B cell (primary cell): Measurements from ENCODE around the gene CNTN4. TPM values are rescaled to one million over a fixed set of nuclear protein-coding genes. Genes with fewer than 3 reads are reported as not detected.

Experiments
- ATAC-seq: fragments of 200-7000 bp; cut with Tn5 transposase; one replicate; pipeline ENCODE4 v1.10.0; 2021; ENCODE audit warnings: low read depth, mild to moderate bottlenecking, moderate number of reproducible peaks, moderate library complexity
- CTCF ChIA-PET: fragments of 350-600 bp; sonication (Branson Sonifier 250); formaldehyde crosslinking; loops from one replicate; lab custom pipeline; 2021; ENCODE audit warnings: antibody characterized with exemption, inconsistent platforms; lab: Charles Lee
- POLR2A ChIA-PET: fragments of 350-600 bp; sonication (Branson Sonifier 250); formaldehyde crosslinking; loops from one replicate; lab custom pipeline; 2021; ENCODE audit warnings: antibody characterized with exemption; lab: Charles Lee
- DNase-seq: peaks from one replicate; pipeline ENCODE4 v3.0.0; 2013
- H2AFZ ChIP-seq: 2 replicates; pipeline ENCODE4 v1.6.1; 2012; ENCODE audit warnings: mild to moderate bottlenecking, low read depth, low read length; ENCODE audit not compliant: insufficient read depth, poor library complexity, severe bottlenecking
- H3K27ac ChIP-seq, 2 donors: 1 replicate in 1 of 2; 2 replicates in 1 of 2; pipeline ENCODE4 v1.5.1; 2012 to 2013; ENCODE audit warnings: low read length in 2 of 2, mild to moderate bottlenecking in 2 of 2, moderate library complexity in 1 of 2
- H3K27me3 ChIP-seq, 4 experiments: fragments of 200-600 bp in 1 of 4; sonication (generic) in 1 of 4; replicated peaks in 1 of 4; 1 replicate in 2 of 4; 2 replicates in 2 of 4; pipeline versions ENCODE4 v1.6.1 to v1.7.0; 2013 to 2016; ENCODE audit warnings: low read length in 3 of 4, mild to moderate bottlenecking in 2 of 4, mixed read lengths in 1 of 4, moderate library complexity in 1 of 4; ENCODE audit not compliant: insufficient read depth in 4 of 4, control insufficient read depth in 3 of 4; ENCODE audit errors: control extremely low read depth in 1 of 4
- H3K36me3 ChIP-seq, 2 experiments: replicated peaks in 1 of 2; 1 replicate in 1 of 2; 2 replicates in 1 of 2; pipeline versions ENCODE4 v1.6.1 to v1.7.1; 2013; ENCODE audit warnings: low read length in 1 of 2; ENCODE audit not compliant: insufficient read depth in 2 of 2, control insufficient read depth in 1 of 2; ENCODE audit errors: control extremely low read depth in 1 of 2, extremely low read depth in 1 of 2
- H3K4me1 ChIP-seq, 2 donors: fragments of 200-600 bp in 1 of 2; sonication (generic) in 1 of 2; 1 replicate in 1 of 2; 2 replicates in 1 of 2; pipeline versions ENCODE4 v1.5.1 to v1.6.1; 2013 to 2017; ENCODE audit warnings: low read length in 2 of 2; ENCODE audit not compliant: control insufficient read depth in 2 of 2, insufficient read depth in 2 of 2
- H3K4me2 ChIP-seq: replicated peaks from 2 replicates; pipeline ENCODE3; 2012; ENCODE audit warnings: mild to moderate bottlenecking, low read depth, low read length; ENCODE audit not compliant: poor library complexity, severe bottlenecking
- H3K4me3 ChIP-seq, 5 experiments: fragments of 200-600 bp in 1 of 5; sonication (generic) in 1 of 5; 1 replicate in 3 of 5; 2 replicates in 2 of 5; pipeline versions ENCODE4 v1.5.1 to v1.7.0; 2011 to 2016; ENCODE audit warnings: low read length in 4 of 5, mild to moderate bottlenecking in 4 of 5, low read depth in 2 of 5, control low read depth in 1 of 5, moderate library complexity in 1 of 5; ENCODE audit not compliant: insufficient read depth in 1 of 5; ENCODE audit errors: control extremely low read depth in 1 of 5, extremely low read depth in 1 of 5
- H3K79me2 ChIP-seq: fragments of 200-600 bp; sonication (generic); one replicate; pipeline ENCODE4 v1.6.0; 2016; ENCODE audit warnings: low read length; ENCODE audit not compliant: control insufficient read depth, insufficient read depth
- H3K9ac ChIP-seq: fragments of 200-600 bp; sonication (generic); 2 replicates; pipeline ENCODE4 v1.6.1; 2017; ENCODE audit warnings: mild to moderate bottlenecking, low read length, moderate library complexity
- H3K9me3 ChIP-seq, 3 donors: one replicate each; pipeline versions ENCODE4 v1.6.1 to v1.7.1; 2013; ENCODE audit warnings: low read length in 2 of 3; ENCODE audit not compliant: control insufficient read depth in 2 of 3, insufficient read depth in 1 of 3; ENCODE audit errors: control extremely low read depth in 1 of 3
- H4K20me1 ChIP-seq: 2 replicates; pipeline ENCODE4 v1.6.0; 2012; ENCODE audit warnings: mild to moderate bottlenecking, low read length; ENCODE audit not compliant: insufficient read depth, control insufficient read depth, poor library complexity, severe bottlenecking
- H3K27ac Mint-ChIP-seq: one replicate; pipeline ENCODE4 v1.8.0; 2021; ENCODE audit warnings: mixed read lengths
- H3K27me3 Mint-ChIP-seq: one replicate; pipeline ENCODE4 v1.8.0; 2021; ENCODE audit warnings: mixed read lengths
- H3K4me1 Mint-ChIP-seq: one replicate; pipeline ENCODE4 v1.8.0; 2021; ENCODE audit warnings: mixed read lengths
- H3K4me3 Mint-ChIP-seq: one replicate; pipeline ENCODE4 v1.8.0; 2021; ENCODE audit warnings: mixed read lengths
- H3K9me3 Mint-ChIP-seq: one replicate; pipeline ENCODE4 v1.8.0; 2022; ENCODE audit warnings: mixed read lengths; ENCODE audit not compliant: insufficient read depth
- CTCF ChIP-seq: fragments of 200-600 bp; IDR thresholded peaks from one replicate; pipeline ENCODE4 v1.8.0; 2022; ENCODE audit warnings: antibody characterized with exemption, mild to moderate bottlenecking
- EZH2 ChIP-seq: IDR thresholded peaks from 2 replicates; pipeline ENCODE4 v1.6.1; 2012; ENCODE audit warnings: borderline replicate concordance, low read depth, mild to moderate bottlenecking, moderate library complexity, low read length; ENCODE audit not compliant: insufficient read depth, poor library complexity, severe bottlenecking
- WGBS: methylation state at CpG from one replicate; pipeline ENCODE4 v1.1.5; 2013; ENCODE audit warnings: missing lambda C conversion rate; ENCODE audit not compliant: insufficient coverage; 5-methylcytosine and 5-hydroxymethylcytosine counted together
- intact Hi-C: fragments of 100-400 bp; cut with micrococcal nuclease; formaldehyde crosslinking; loops from one replicate; pipeline ENCODE4 v1.10.0; 2022
- polyA plus RNA-seq: library from polyadenylated mRNA; depleted of rRNA; stranded (reverse); fragments of >200 nt; gene quantifications from 2 replicates; pipeline ENCODE4 v1.2.3, GENCODE V29; 2012
- total RNA-seq, 2 donors: library from RNA; stranded (reverse); fragments of 120-200 nt in 1 of 2; gene quantifications; 1 replicate in 1 of 2; 2 replicates in 1 of 2; pipeline versions ENCODE4 v1.2.3 to v1.2.4, GENCODE V29; 2013 to 2022

The CNTN4 gene
- total and polyA plus RNA-seq, 2 donors (not counting 1 experiment from before 2014, with no cell fraction given): 0.05 TPM; not detected in 1

GRCh38 chr3:3071136-3071535 is 972.5 kb downstream of the CNTN4 start:
- no peaks in the 10 kb centered on the region for H4K20me1 ChIP-seq
- no peaks in the 10 kb centered on the region for H3K36me3 ChIP-seq
- Mint-ChIP-seq H3K27ac (no peak overlapping the region), H3K4me1 (peaks cover 5% of the 10 kb centered on the region), H3K27me3 (peaks cover 5% of the 10 kb centered on the region), H3K9me3 (no peaks in the 10 kb centered on the region), H3K4me3 (no peak overlapping the region)
- H3K4me3 ChIP-seq: no peak overlapping the region
- DNase-seq (no peak), ATAC-seq (no peak)
- no peak overlapping the region for H3K4me2 ChIP-seq
- no peak overlapping the region for H2AFZ ChIP-seq
- no peak for TF ChIP-seq CTCF
- H3K27me3 ChIP-seq: peaks cover 0 to 6% (median 0%) of the 10 kb centered on the region in 4 experiments
- H3K79me2 ChIP-seq: no peaks in the 10 kb centered on the region
- H3K27ac ChIP-seq: no peak overlapping the region
- ChIA-PET POLR2A (no interaction called here), CTCF (no interaction called here)
- H3K9ac ChIP-seq: no peak overlapping the region
- WGBS: 100% methylated on average over 3 of the region's 5 CpGs
- H3K4me1 ChIP-seq: no peaks in the 10 kb centered on the region
- no peaks in the 10 kb centered on the region for H3K9me3 ChIP-seq
- intact Hi-C loops: no loop called here

GRCh38 chr3:3074551-3075257 is 976.0 kb downstream of the CNTN4 start:
- WGBS: 67% methylated on average over 1 of the region's 5 CpGs
- H3K9ac ChIP-seq: no peak overlapping the region
- intact Hi-C loops: no loop called here

More at GRCh38 chr3:3074551-3075257, 976.0 kb downstream of the CNTN4 start:
- Histone ChIP-seq H3K36me3 (no peaks in the 10 kb centered on the region), H3K4me2 (no peak overlapping the region), H3K27me3 (peaks cover 0 to 6% (median 0%) of the 10 kb centered on the region in 4 experiments), H3K79me2 (no peaks in the 10 kb centered on the region), H4K20me1 (no peaks in the 10 kb centered on the region), H2AFZ (no peak overlapping the region), H3K4me3 (no peak overlapping the region), H3K4me1 (no peaks in the 10 kb centered on the region), H3K27ac (no peak overlapping the region), H3K9me3 (no peaks in the 10 kb centered on the region)
- Mint-ChIP-seq H3K27me3 (peaks cover 20% of the 10 kb centered on the region), H3K4me3 (no peak overlapping the region), H3K4me1 (no peaks in the 10 kb centered on the region), H3K27ac (no peak overlapping the region), H3K9me3 (no peaks in the 10 kb centered on the region)
- ChIA-PET CTCF (interaction anchor here (0.6 kb wide), 1 partner anchor 71 kb away, joined by 4 read pairs; no protein-coding TSS in a partner anchor), POLR2A (no interaction called here)
- no peak for ATAC-seq
- TF ChIP-seq EZH2: no peak
- TF ChIP-seq CTCF: no peak
- DNase-seq: no peak
